T-helper 2 cell treated with Interferon-gamma antibody and Interleukin-4, amounts not matched to agents 5 μg/mL and 100 μg/mL, for 36 hours (primary cell): ENCODE data around the gene SMAGP.

ENCODE experiments used
- DNase-seq: peaks from one replicate; pipeline ENCODE4 v3.0.0; 2021; ENCODE audit warnings: low spot score
- H3K27ac Mint-ChIP-seq: one replicate; pipeline ENCODE4 v1.8.0; 2021; ENCODE audit warnings: mild to moderate bottlenecking, mixed read lengths
- H3K27me3 Mint-ChIP-seq: one replicate; pipeline ENCODE4 v1.8.0; 2021; ENCODE audit warnings: low read depth, mixed read lengths
- H3K36me3 Mint-ChIP-seq: one replicate; pipeline ENCODE4 v1.8.0; 2021; ENCODE audit warnings: low read depth, mixed read lengths
- H3K4me1 Mint-ChIP-seq: one replicate; pipeline ENCODE4 v1.8.0; 2021; ENCODE audit warnings: low read depth, mixed read lengths
- H3K4me3 Mint-ChIP-seq: one replicate; pipeline ENCODE4 v1.8.0; 2022; ENCODE audit warnings: mild to moderate bottlenecking, moderate library complexity, mixed read lengths
- H3K9me3 Mint-ChIP-seq: one replicate; pipeline ENCODE4 v1.8.0; 2021; ENCODE audit warnings: mixed read lengths

Gene SMAGP

DNA sequence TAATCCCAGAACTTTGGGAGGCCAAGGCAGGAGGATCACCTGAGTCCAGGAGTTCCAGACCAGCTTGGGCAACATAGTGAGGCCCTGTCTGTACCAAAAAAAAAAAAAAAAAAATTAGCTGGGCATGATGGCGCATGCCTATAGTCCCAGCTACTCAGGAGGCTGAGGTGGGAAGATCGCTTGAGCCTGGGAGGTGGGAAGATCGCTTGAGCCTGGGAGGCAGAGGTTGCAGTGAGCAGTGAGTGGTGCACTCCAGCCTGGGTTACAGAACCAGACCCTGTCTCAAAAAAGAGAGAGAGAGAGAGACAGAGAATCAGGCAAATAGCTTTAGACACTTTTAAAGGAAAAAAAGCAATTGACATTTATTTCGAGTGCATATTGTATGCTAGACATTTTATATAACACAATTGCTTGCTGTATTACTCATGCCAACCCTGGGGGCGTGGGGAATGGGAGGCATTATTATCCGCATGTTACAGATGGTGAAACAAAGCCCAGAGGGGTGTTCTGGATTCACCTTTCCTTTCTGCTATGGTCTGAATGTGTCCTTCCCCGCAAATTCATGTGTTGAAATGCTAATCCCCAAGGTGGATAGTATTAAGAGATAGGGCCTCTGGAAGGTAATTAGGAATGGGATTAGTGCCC is 62.1 kb downstream of the SMAGP start:
- DNase-seq: no peak
- H3K27ac Mint-ChIP-seq: no peak overlapping the region
- H3K9me3 Mint-ChIP-seq: no peaks in the 10 kb centered on the region
- no peaks in the 10 kb centered on the region for H3K27me3 Mint-ChIP-seq
- peaks cover 4% of the 10 kb centered on the region for H3K4me1 Mint-ChIP-seq
- no peaks in the 10 kb centered on the region for H3K36me3 Mint-ChIP-seq
- H3K4me3 Mint-ChIP-seq: no peak overlapping the region

DNA sequence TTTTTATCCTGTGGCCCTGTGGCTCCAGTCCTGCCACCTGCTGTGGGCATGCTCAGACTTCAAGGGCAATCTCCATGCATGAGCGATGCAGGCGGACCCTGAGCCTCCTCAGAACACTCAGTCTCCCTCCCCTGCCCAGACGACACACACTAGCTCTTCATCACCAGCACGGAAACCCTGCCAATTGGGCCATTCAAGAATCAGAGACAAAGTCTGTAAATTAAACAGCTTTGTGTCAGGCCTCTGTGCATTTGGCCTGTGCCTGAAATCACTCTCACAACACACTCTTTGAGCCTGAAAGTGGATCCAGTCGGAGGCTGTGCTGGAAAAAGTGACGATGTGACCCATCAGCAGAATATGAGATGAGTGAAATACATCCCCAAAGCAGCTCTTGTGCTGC is 64.9 kb downstream of the SMAGP start:
- Mint-ChIP-seq H3K36me3 (no peaks in the 10 kb centered on the region), H3K9me3 (no peaks in the 10 kb centered on the region), H3K27me3 (no peaks in the 10 kb centered on the region), H3K4me1 (peaks cover 7% of the 10 kb centered on the region), H3K27ac (no peak overlapping the region), H3K4me3 (no peak overlapping the region)
- DNase-seq: no peak

DNA sequence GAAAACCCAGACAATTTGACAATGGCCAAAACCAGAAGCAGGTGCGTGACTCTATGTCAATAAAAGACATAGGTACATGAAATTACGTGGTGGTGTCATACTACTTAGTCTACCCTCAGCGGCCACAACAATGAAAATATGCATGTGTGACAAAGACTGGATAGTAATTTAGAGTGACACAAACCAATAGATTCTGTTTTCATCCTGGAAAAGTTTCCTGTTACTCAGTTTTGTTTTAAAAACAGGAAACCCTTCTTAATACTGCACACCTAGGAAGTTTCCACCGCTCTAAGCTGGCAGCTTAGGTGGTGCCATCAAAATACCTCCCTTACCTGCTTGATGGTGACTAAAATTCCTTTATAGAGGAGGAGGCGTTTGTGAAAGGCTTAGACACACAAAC is 67.5 kb downstream of the SMAGP start:
- Mint-ChIP-seq H3K27me3 (no peaks in the 10 kb centered on the region), H3K27ac (peak overlapping the region; percentile 47), H3K9me3 (no peaks in the 10 kb centered on the region), H3K4me3 (no peak overlapping the region), H3K36me3 (no peaks in the 10 kb centered on the region), H3K4me1 (peaks cover 7% of the 10 kb centered on the region)
- DNase-seq: no peak

DNA sequence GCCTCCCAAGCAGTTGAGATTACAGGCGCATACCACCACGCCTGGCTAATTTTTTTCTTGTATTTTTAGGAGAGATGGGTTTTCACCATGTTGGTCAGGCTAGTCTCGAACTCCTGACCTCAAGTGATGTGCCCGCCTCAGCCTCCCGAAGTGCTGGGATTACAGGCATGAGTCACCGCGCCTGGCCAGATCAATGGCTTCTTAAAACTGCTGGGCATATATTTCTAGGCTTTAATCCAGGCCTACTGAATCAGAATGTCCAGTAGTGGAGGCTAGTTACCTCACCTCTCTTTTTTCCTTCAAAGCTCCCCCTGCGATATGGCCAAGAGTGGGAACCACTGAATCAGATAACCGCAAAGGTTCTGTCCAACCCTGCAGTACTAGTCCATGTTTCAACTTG is 69.4 kb downstream of the SMAGP start:
- Mint-ChIP-seq H3K9me3 (no peaks in the 10 kb centered on the region), H3K36me3 (no peaks in the 10 kb centered on the region), H3K4me3 (no peak overlapping the region), H3K4me1 (peaks cover 7% of the 10 kb centered on the region), H3K27me3 (no peaks in the 10 kb centered on the region), H3K27ac (no peak overlapping the region)
- no peak for DNase-seq

DNA sequence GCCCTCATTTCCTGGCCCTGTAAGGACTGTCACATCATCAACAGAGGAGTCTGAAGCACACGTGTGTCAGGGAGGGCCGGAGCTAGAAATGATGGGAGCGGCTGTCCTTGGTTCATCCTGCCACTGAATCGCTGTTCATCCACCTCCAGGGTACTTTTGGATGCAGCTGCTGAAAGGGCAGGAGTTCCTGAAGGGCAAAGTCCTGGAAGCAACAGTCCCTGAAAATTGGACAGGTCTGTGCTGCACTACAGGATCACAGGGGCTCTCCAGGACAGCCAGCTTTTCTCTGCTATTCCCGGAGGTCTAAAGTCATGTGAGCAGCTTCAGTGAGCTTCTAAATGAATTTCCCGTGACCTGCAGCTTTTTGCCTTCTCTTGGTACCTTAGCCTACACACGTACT is 70.1 kb downstream of the SMAGP start:
- no peak overlapping the region for H3K4me3 Mint-ChIP-seq
- DNase-seq: no peak
- H3K4me1 Mint-ChIP-seq: peaks cover 7% of the 10 kb centered on the region
- no peak overlapping the region for H3K27ac Mint-ChIP-seq
- H3K9me3 Mint-ChIP-seq: no peaks in the 10 kb centered on the region
- no peaks in the 10 kb centered on the region for H3K36me3 Mint-ChIP-seq
- H3K27me3 Mint-ChIP-seq: no peaks in the 10 kb centered on the region

DNA sequence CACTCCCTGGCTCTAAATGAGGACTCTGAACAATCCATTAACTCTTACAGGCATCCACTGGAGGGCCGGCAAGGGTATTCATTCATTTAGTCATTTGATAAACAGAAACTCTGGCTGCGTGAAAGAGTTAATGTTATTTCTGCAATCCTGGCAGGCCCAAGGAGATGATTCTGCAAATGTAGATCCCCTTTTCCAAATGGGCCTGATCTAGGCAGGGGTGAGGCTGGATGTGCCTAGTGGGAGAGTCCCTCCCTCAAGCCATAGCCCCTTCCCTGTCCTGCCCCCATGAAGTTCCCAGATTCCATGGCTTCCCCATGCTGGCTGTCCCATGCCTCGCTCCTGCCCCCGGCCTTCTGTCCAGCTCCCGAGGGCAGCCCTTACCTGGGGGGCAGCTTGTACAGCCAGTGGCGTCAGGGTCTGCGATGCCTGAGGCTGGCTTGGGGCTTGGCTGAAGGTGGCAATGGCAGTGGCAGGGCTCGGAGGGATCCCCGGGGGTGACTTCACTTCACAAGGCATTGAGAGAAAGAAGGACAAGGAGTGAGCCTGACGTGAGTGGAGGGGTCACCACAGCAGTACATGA is 70.8 kb downstream of the SMAGP start:
- Mint-ChIP-seq H3K4me1 (peaks cover 7% of the 10 kb centered on the region), H3K27me3 (no peaks in the 10 kb centered on the region), H3K36me3 (no peaks in the 10 kb centered on the region), H3K4me3 (no peak overlapping the region), H3K27ac (no peak overlapping the region), H3K9me3 (no peaks in the 10 kb centered on the region)
- no peak for DNase-seq

DNA sequence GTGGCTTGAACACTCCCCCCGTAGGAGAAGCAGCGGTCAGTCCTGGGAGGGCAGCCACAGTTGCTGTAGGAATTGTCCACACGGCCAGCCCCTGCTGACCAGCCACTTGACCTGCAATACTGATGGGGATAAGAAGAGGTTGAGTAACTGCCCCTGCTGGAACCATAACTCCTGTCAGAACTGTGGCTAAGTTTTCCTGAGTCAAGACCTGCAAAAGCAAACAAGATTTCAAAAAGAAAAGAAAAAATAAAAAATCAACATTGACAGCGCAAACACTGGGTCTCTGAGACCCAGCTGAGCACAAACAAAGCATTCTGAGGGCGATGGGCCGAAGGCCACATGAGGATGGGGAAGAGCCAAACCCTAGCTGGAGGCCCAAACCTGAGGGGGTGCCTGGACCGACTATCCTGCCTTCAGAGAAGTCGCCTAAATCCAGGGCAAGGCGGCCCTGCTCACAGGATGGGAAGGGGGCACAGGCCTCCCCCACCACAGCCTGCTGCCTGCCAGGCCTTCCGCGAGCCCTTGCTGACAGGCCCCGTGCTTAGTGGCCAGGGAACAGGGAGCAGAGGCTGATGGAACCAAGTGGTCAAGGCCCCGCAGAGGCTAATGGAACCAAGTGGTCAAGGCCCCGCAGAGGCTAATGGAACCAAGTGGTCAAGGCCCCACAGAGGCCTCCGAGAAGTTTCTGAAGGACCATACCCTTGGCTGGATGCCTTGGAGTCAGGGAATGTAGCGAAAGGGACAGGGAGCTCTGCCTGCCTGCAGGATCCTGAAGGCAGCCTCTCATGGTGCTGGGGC is 71.4 kb downstream of the SMAGP start:
- H3K4me1 Mint-ChIP-seq: peaks cover 7% of the 10 kb centered on the region
- H3K27ac Mint-ChIP-seq: no peak overlapping the region
- no peaks in the 10 kb centered on the region for H3K27me3 Mint-ChIP-seq
- no peak for DNase-seq
- no peaks in the 10 kb centered on the region for H3K36me3 Mint-ChIP-seq
- H3K9me3 Mint-ChIP-seq: no peaks in the 10 kb centered on the region
- no peak overlapping the region for H3K4me3 Mint-ChIP-seq

DNA sequence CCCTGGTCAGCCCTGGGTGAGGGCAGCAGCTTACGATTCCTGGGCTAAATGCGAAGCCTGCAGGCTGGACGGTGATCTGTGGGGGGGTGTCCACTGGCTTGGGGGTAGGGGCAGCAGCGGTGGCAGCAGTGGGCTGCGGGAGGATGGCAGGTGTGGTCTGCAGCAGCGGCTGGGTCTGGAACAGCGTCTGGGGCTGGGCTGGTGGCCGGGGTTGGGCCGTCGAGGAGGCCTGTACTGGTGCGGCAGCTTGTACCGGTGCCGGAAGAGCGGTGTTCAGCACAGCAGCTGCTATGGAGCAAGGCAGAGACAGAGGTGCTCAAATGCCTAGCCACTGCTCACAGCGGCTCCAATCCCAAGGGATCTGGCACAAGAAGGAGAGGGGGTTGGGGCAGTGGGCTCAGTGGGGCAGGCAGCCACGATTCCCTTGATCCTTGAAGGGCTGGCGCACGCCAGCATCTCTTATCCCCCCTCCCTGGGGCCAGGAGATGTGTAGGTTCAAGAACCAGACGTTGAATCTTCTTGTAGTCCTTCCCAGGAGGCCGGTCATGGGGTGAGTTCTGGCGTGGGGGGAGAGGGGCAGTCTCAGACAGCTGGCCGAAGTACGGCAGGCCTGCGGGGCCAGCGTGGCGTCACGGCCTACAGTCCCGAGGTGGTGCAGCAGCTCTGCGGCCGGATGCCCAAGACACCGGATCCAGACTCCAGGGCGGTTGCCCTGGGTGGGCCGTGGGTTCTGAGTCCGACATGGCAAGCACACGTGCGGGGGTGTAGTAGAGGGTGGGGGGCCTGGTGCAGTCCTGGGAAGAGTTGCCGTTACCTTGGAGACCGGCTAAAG is 72.3 kb downstream of the SMAGP start:
- Mint-ChIP-seq H3K27me3 (no peaks in the 10 kb centered on the region), H3K9me3 (no peaks in the 10 kb centered on the region), H3K27ac (no peak overlapping the region), H3K36me3 (no peaks in the 10 kb centered on the region), H3K4me1 (peaks cover 1% of the 10 kb centered on the region), H3K4me3 (no peak overlapping the region)
- no peak for DNase-seq

DNA sequence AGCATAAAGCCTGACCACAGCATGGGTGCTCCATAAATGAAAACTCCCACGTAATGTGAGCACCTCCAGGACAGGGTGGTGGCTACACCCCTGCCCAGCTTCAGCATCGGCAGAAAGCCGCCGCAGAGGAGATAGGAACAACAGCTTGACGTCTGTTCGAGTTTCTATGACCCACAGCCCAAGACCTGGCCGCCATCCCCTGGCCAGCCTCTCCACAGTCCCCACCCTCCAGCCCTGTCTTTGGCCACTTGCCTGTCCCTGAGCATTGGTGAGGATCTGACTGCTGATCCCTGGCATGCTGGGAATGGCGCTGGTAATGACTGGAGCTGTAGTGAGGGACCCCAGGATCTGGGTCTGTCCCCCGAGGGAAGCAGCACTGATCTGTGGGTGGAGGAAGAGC is 73.7 kb downstream of the SMAGP start:
- H3K4me1 Mint-ChIP-seq: no peaks in the 10 kb centered on the region
- no peak overlapping the region for H3K27ac Mint-ChIP-seq
- H3K4me3 Mint-ChIP-seq: no peak overlapping the region

DNA sequence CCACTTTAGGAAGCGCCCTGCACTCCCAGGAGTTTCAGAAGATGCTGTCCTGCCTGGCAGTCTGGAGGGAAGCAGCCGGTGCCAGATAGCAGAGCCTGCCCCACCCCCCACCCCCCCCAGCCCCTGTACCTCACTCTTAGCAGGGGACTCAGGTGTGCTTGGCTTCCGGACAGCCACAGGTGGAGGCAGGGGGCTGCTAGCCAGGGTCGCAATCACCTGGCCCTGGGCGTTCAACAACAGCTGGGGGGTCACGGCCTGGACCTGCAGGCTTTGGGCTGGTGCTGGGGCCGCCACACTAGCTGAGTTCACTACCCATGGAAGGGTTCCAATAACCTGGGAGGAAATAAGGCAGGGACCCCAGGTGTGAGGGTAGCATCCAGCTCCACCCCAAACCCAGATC is 74.4 kb downstream of the SMAGP start:
- Mint-ChIP-seq H3K9me3 (no peaks in the 10 kb centered on the region), H3K27ac (no peak overlapping the region), H3K36me3 (no peaks in the 10 kb centered on the region), H3K27me3 (no peaks in the 10 kb centered on the region), H3K4me1 (no peaks in the 10 kb centered on the region), H3K4me3 (no peak overlapping the region)
- DNase-seq: no peak

More for the DNA sequence above, 73.7 kb downstream of the SMAGP start:
- Mint-ChIP-seq H3K36me3 (no peaks in the 10 kb centered on the region), H3K27me3 (no peaks in the 10 kb centered on the region), H3K9me3 (no peaks in the 10 kb centered on the region)
- no peak for DNase-seq
